Right lobe of liver (tissue), 4 donors: ENCODE data around the gene PLA2G7.

ENCODE experiments used
- POLR2A ChIP-seq: fragments of 450-650 bp; IDR thresholded peaks from one replicate; pipeline ENCODE4 v1.6.1; 2017; ENCODE audit warnings: antibody characterized with exemption, mild to moderate bottlenecking
- TF ChIP-seq, protein P1 (sequence below), 4 donors: fragments of 200-600 bp in 3 of 4; fragments of 450-650 bp in 1 of 4; IDR thresholded peaks; one replicate each; pipeline versions ENCODE4 v1.5.1 to v1.8.0; 2016 to 2022; ENCODE audit warnings: antibody characterized with exemption in 4 of 4, mild to moderate bottlenecking in 2 of 4
- donor health status: DM: no; HTN: no; CAD: no.
- donor health status: DM: no; HTN: no; CAD: no.
- donor health status: DM: no; HTN: yes; CAD: no.

DNA sequence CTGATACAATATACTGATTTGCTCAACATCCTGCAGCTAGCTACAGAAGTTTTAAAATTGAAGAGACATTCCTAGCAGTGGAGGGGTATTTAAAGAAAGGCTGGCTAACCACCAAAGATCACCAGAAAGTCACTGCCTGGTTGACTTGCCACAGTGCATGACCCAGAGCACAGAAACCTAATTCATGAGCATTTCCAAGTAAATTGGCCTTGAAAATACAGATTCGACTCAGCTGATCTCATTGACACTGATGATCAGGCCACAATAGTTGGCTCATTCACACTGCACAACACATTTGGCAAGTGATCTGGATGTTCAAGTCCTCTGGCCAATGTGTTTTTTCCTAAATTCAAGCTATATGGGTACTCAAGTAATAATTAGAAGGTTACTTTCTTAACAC lies 60.8 kb downstream of the PLA2G7 start:
- TF ChIP-seq, protein P1, sequence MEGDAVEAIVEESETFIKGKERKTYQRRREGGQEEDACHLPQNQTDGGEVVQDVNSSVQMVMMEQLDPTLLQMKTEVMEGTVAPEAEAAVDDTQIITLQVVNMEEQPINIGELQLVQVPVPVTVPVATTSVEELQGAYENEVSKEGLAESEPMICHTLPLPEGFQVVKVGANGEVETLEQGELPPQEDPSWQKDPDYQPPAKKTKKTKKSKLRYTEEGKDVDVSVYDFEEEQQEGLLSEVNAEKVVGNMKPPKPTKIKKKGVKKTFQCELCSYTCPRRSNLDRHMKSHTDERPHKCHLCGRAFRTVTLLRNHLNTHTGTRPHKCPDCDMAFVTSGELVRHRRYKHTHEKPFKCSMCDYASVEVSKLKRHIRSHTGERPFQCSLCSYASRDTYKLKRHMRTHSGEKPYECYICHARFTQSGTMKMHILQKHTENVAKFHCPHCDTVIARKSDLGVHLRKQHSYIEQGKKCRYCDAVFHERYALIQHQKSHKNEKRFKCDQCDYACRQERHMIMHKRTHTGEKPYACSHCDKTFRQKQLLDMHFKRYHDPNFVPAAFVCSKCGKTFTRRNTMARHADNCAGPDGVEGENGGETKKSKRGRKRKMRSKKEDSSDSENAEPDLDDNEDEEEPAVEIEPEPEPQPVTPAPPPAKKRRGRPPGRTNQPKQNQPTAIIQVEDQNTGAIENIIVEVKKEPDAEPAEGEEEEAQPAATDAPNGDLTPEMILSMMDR (IDR thresholded peaks at IDR 0.05), result no peak
- TF ChIP-seq POLR2A, result no peak
